Transverse colon (tissue), 4 donors: ENCODE data around the gene TACO1. TPM values are rescaled to one million over a fixed set of nuclear protein-coding genes. Genes with fewer than 3 reads are reported as not detected.

ENCODE experiments used
- DNase-seq: peaks from one replicate; pipeline ENCODE4 v3.0.0-alpha.2; 2019
- H3K27ac ChIP-seq, 4 donors: fragments of 200-600 bp; sonication (generic); 2 replicates each; pipeline ENCODE4 v1.5.1; 2016 to 2018; ENCODE audit warnings: inconsistent platforms in 4 of 4
- H3K27me3 ChIP-seq: fragments of 200-600 bp; sonication (generic); 2 replicates; pipeline ENCODE4 v1.5.1; 2017; ENCODE audit warnings: inconsistent platforms
- H3K36me3 ChIP-seq, 4 donors: fragments of 200-600 bp; sonication (generic); 2 replicates each; pipeline ENCODE4 v1.5.1; 2017 to 2019; ENCODE audit warnings: inconsistent platforms in 4 of 4
- H3K4me1 ChIP-seq, 4 donors: fragments of 200-600 bp; sonication (generic); 2 replicates each; pipeline ENCODE4 v1.5.1; 2017 to 2020; ENCODE audit warnings: inconsistent platforms in 4 of 4
- H3K4me3 ChIP-seq, 4 donors: fragments of 200-600 bp; sonication (generic); 1 replicate in 1 of 4; 2 replicates in 3 of 4; pipeline versions ENCODE4 v1.5.1 to v1.6.1; 2017 to 2019; ENCODE audit warnings: inconsistent platforms in 4 of 4
- H3K9me3 ChIP-seq, 2 donors: fragments of 200-600 bp; sonication (generic); 2 replicates each; pipeline ENCODE4 v1.5.1; 2017 to 2019; ENCODE audit warnings: inconsistent platforms in 2 of 2
- EP300 ChIP-seq: sonication (generic); formaldehyde crosslinking; IDR thresholded peaks from one replicate; pipeline ENCODE4 v1.6.1; 2017; ENCODE audit warnings: antibody characterized with exemption, low read depth
- POLR2A ChIP-seq: fragments of 450-650 bp; IDR thresholded peaks from one replicate; pipeline ENCODE4 v1.6.1; 2016; ENCODE audit warnings: antibody characterized with exemption, mild to moderate bottlenecking, moderate library complexity
- POLR2AphosphoS5 ChIP-seq, 3 donors: sonication (generic); formaldehyde crosslinking; IDR thresholded peaks; one replicate each; pipeline ENCODE4 v1.6.1; 2016; ENCODE audit warnings: antibody characterized with exemption in 3 of 3
- WGBS, 2 donors: methylation state at CpG; one replicate each; pipeline ENCODE4 v1.1.5; 2018; ENCODE audit warnings: low coverage in 1 of 2; 5-methylcytosine and 5-hydroxymethylcytosine counted together
- in situ Hi-C, 4 donors: fragments of 200-750 bp; cut with MboI; loops; one replicate each; pipeline versions ENCODE4 v1.15.0 to v1.15.1; 2017; ENCODE audit warnings: low sequenced_read_pairs in 3 of 4, low pct_ligation_motif_present in 1 of 4, low pct_unique_long_range_greater_than_20kb in 1 of 4
- intact Hi-C: fragments of 100-400 bp; cut with DNase I; formaldehyde crosslinking; loops from one replicate; pipeline ENCODE4 v1.15.1; 2023; ENCODE audit warnings: low total_unique reads
- total RNA-seq, 4 donors: library from RNA; depleted of rRNA; stranded (reverse); fragments of >200 nt; gene quantifications; one replicate each; pipeline ENCODE4 v1.1.0, GENCODE V29; 2016
- TF ChIP-seq, protein P1 (sequence below), 5 experiments: fragments of 200-600 bp in 3 of 5; fragments of 450-650 bp in 2 of 5; sonication (generic) in 3 of 5; IDR thresholded peaks; 1 replicate in 2 of 5; 2 replicates in 3 of 5; pipeline ENCODE4 v1.5.1; 2016 to 2017; ENCODE audit warnings: antibody characterized with exemption in 5 of 5, inconsistent platforms in 3 of 5, mild to moderate bottlenecking in 2 of 5, moderate library complexity in 1 of 5

TACO1 gene
- total RNA-seq, 4 donors from 2014 or later: 4.6 to 79.7 (median 28.3) TPM

DNA sequence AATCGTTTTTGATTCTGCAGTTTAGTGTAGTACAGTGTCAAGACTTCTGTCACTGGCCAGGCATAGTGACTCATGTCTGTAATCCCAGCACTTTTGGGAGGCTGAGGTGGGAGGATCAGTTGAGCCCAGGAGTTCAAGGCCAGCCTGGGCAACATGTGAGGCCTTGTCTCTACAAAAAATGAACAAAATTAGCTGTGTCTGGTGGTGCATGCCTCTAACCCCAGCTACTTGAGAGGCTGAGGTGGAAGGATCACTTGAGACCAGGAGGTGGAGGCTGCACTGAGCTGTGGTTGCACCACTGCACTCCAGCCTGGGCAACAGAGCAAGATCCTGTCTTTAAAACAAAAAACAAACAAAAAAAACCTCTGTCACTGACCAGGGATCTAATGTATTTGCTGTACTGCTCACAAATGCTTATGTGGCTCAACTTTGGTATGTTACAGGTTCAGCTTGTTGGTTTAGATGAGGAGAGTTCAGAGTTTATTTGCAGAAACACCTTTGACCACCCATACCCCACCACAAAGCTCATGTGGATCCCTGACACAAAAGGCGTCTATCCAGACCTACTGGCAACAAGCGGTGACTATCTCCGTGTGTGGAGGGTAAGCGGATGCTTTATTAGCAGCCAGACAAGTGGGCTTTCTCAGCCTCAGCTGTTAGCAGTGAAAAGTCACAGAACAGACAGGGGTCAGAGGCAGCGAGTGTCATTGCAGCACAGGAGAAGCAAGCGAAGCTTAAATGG, 22.5 kb upstream of the TACO1 start:
- DNase-seq: no peak
- H3K4me1 ChIP-seq: no peaks in the 10 kb centered on the region
- H3K9me3 ChIP-seq: no peaks in the 10 kb centered on the region
- 80 to 89% methylated on average over 1 to 7 of the region's 7 CpGs for WGBS, 2 donors
- no peaks in the 10 kb centered on the region for H3K27me3 ChIP-seq
- TF ChIP-seq, protein P1, sequence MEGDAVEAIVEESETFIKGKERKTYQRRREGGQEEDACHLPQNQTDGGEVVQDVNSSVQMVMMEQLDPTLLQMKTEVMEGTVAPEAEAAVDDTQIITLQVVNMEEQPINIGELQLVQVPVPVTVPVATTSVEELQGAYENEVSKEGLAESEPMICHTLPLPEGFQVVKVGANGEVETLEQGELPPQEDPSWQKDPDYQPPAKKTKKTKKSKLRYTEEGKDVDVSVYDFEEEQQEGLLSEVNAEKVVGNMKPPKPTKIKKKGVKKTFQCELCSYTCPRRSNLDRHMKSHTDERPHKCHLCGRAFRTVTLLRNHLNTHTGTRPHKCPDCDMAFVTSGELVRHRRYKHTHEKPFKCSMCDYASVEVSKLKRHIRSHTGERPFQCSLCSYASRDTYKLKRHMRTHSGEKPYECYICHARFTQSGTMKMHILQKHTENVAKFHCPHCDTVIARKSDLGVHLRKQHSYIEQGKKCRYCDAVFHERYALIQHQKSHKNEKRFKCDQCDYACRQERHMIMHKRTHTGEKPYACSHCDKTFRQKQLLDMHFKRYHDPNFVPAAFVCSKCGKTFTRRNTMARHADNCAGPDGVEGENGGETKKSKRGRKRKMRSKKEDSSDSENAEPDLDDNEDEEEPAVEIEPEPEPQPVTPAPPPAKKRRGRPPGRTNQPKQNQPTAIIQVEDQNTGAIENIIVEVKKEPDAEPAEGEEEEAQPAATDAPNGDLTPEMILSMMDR (IDR thresholded peaks at IDR 0.05): no peak
- peaks cover 0 to 13% (median 4%) of the 10 kb centered on the region in 4 donors for H3K36me3 ChIP-seq
- H3K27ac ChIP-seq: no peak overlapping the region
- in situ Hi-C loops (no loop called here), intact Hi-C loops (no loop called here)
- no peak overlapping the region for H3K4me3 ChIP-seq

DNA sequence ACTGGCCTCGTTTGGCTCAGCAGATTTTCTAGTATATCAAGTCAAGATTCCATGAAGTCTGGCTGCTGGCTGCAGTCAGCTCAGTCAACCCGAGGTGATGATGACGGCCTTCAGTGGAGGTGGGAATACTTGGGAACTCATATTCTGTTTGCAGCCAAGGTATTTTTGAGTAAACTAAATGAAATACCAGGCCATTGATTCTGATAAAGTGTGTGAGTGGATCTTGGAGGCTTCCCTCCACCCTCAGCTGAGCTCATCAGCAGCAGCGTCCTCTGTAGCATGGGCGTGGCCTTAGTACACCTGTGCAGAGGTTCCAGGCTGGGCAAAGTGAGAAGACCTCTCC, 22.0 kb upstream of the TACO1 start:
- Histone ChIP-seq H3K27ac (no peak overlapping the region), H3K27me3 (no peaks in the 10 kb centered on the region), H3K4me1 (no peaks in the 10 kb centered on the region), H3K36me3 (peaks cover 0 to 18% (median 6%) of the 10 kb centered on the region in 4 donors), H3K9me3 (no peaks in the 10 kb centered on the region), H3K4me3 (no peak overlapping the region)
- TF ChIP-seq EP300: no peak
- TF ChIP-seq POLR2AphosphoS5 (IDR thresholded peaks at IDR 0.05): no peak
- TF ChIP-seq POLR2A: no peak
- TF ChIP-seq, protein P1 (IDR thresholded peaks at IDR 0.05): no peak
- no peak for DNase-seq
- intact Hi-C loops (no loop called here), in situ Hi-C loops (no loop called here)
- WGBS, 2 donors: 70% methylated on average over 5 of the region's 5 CpGs; no CpG with 5 or more reads in 1 of the 2 donors

DNA sequence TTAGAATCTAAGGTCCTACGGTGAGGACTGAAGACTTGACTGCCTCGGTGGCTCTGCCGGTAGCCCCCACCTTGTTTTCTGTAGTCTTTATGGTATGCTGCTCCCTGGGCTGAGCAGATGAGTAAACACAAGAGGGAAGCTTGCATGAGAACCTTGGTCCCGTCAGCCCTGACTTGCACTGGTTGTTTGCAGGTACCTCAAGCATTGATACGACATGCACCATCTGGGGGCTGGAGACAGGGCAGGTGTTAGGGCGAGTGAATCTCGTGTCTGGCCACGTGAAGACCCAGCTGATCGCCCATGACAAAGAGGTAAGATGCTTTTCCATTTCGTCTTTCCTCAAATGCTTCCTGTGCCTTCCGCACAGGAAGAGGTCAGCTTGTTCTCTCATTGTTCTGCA, 21.1 kb upstream of the TACO1 start:
- no peak overlapping the region for H3K27ac ChIP-seq
- intact Hi-C loops: no loop called here

DNA sequence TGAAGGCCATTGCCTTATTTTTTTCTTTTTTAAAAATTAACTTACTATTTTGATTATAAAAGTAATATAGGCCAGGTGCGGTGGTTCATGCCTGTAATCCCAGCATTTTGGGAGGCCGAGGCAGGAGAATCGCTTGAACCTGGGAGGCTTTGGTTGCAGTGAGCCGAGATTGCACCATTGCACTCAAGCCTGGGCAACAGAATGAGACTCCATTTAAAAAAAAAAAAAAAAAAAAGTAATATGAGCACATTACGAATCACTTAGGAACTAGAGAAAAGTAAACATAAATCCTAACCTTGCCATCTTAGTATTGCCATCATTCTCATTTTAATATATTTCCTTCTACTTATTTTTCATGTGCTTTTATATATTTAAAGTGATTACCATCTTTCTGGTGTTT, 12.9 kb upstream of the TACO1 start:
- WGBS, 2 donors: 94 to 95% methylated on average over 5 of the region's 5 CpGs
- no peak for DNase-seq
- H3K36me3 ChIP-seq: peaks cover 0 to 67% (median 28%) of the 10 kb centered on the region in 4 donors
- TF ChIP-seq, protein P1 (IDR thresholded peaks at IDR 0.05): no peak
- no peak for TF ChIP-seq POLR2AphosphoS5 (IDR thresholded peaks at IDR 0.05)
- no peak for TF ChIP-seq POLR2A
- H3K9me3 ChIP-seq: no peaks in the 10 kb centered on the region
- no peak overlapping the region for H3K27ac ChIP-seq
- in situ Hi-C loops (no loop called here), intact Hi-C loops (no loop called here)
- no peak overlapping the region for H3K4me3 ChIP-seq
- H3K4me1 ChIP-seq: no peaks in the 10 kb centered on the region
- no peaks in the 10 kb centered on the region for H3K27me3 ChIP-seq

More for the DNA sequence above, 21.1 kb upstream of the TACO1 start:
- WGBS, 2 donors: 55 to 85% methylated on average over 5 to 11 of the region's 11 CpGs
- TF ChIP-seq, protein P1 (IDR thresholded peaks at IDR 0.05): no peak
- TF ChIP-seq EP300: no peak
- no peak for TF ChIP-seq POLR2A
- TF ChIP-seq POLR2AphosphoS5 (IDR thresholded peaks at IDR 0.05): no peak
- Histone ChIP-seq H3K36me3 (peaks cover 0 to 27% (median 11%) of the 10 kb centered on the region in 4 donors), H3K27me3 (no peaks in the 10 kb centered on the region), H3K9me3 (no peaks in the 10 kb centered on the region), H3K4me1 (no peaks in the 10 kb centered on the region), H3K4me3 (no peak overlapping the region)
- DNase-seq: no peak
- in situ Hi-C loops: no loop called here
